Fibroblast of peridontal ligament (primary cell): Measurements from ENCODE around the gene P2RX2.

Source experiments
- DNase-seq: peaks from one replicate; pipeline ENCODE4 v3.0.0-alpha.2; 2010; ENCODE audit errors: extremely low read depth

Gene P2RX2

GRCh38 chr12:132662901-132663755 is 44.6 kb downstream of the P2RX2 start:
- no peak for DNase-seq

- no peak for DNase-seq
Measured at GRCh38 chr12:132664206-132665148, 45.9 kb downstream of the P2RX2 start.

GRCh38 chr12:132665149-132665491 is 46.5 kb downstream of the P2RX2 start:
- no peak for DNase-seq

GRCh38 chr12:132665794-132666193 is 47.2 kb downstream of the P2RX2 start:
- no peak for DNase-seq

GRCh38 chr12:132668191-132669088 is 49.9 kb downstream of the P2RX2 start:
- no peak for DNase-seq

GRCh38 chr12:132669166-132669879 is 50.7 kb downstream of the P2RX2 start:
- no peak for DNase-seq
